GM21381 (cell line): ENCODE measurements around the gene WDR55.
A peak's percentile ranks its signal among the peaks of the same experiment; 100 is the strongest.
"Not testable (repeated sequence)": the region's sequence is repeated elsewhere in the genome, so short reads cannot be mapped to it uniquely, and the experiment has no call there.

Source experiments
- ATAC-seq: cut with Tn5 transposase; IDR thresholded peaks from one replicate; pipeline ENCODE4 v1.9.1; 2021; ENCODE audit warnings: mild to moderate bottlenecking, moderate library complexity; ENCODE audit not compliant: unreplicated experiment

Gene WDR55

GRCh38 chr5:140664359-140665119 lies at the start of gene WDR55:
TSS of gene WDR55 (plus strand) at chr5:140664904. CDS start at chr5:140664913, 9 bp downstream.
- ATAC-seq, result peak; percentile 93

- no peak for ATAC-seq
Observed at GRCh38 chr5:140622301-140622700, 42.4 kb upstream of the WDR55 start.

- not testable (repeated sequence) for ATAC-seq
Observed at GRCh38 chr5:140623061-140623460, 41.6 kb upstream of the WDR55 start.

- ATAC-seq, result not testable (repeated sequence)
Observed at GRCh38 chr5:140624886-140625285, 39.8 kb upstream of the WDR55 start.

- ATAC-seq, result no peak
Observed at GRCh38 chr5:140627972-140628371, 36.7 kb upstream of the WDR55 start.

- no peak for ATAC-seq
Observed at GRCh38 chr5:140628711-140629110, 36.0 kb upstream of the WDR55 start.

- ATAC-seq, result no peak
Observed at GRCh38 chr5:140630292-140631035, 34.2 kb upstream of the WDR55 start.

GRCh38 chr5:140631036-140631417 lies 33.7 kb upstream of the WDR55 start:
- no peak for ATAC-seq

GRCh38 chr5:140631831-140632365 lies 32.8 kb upstream of the WDR55 start:
- ATAC-seq, result peak; percentile 43

GRCh38 chr5:140632366-140633020 lies 32.2 kb upstream of the WDR55 start:
- peak; percentile 56 for ATAC-seq

GRCh38 chr5:140633021-140633471 lies 31.7 kb upstream of the WDR55 start, which contains the start of gene CD14:
TSS of gene CD14 (minus strand) at chr5:140633175. CDS start at chr5:140633071, 104 bp downstream.
- peak; percentile 18 for ATAC-seq

GRCh38 chr5:140633501-140633900 lies 31.2 kb upstream of the WDR55 start:
- ATAC-seq, result no peak

GRCh38 chr5:140634103-140634502 lies 30.6 kb upstream of the WDR55 start:
- no peak for ATAC-seq

GRCh38 chr5:140635291-140636257 lies 29.1 kb upstream of the WDR55 start:
- ATAC-seq, result no peak

GRCh38 chr5:140637371-140638100 lies 27.2 kb upstream of the WDR55 start:
- ATAC-seq, result no peak

GRCh38 chr5:140638898-140639147 lies 25.9 kb upstream of the WDR55 start:
- ATAC-seq, result not testable (repeated sequence)

- ATAC-seq, result peak; percentile 97
Observed at GRCh38 chr5:140639148-140639981, 25.3 kb upstream of the WDR55 start, which contains the start of gene TMCO6. TSS of gene TMCO6 (plus strand) at chr5:140639451. CDS start at chr5:140639528, 77 bp downstream.

GRCh38 chr5:140641716-140642115 lies 23.0 kb upstream of the WDR55 start:
- no peak for ATAC-seq

GRCh38 chr5:140642718-140643117 lies 22.0 kb upstream of the WDR55 start:
- ATAC-seq, result no peak
